ENCODE measurements around the gene ITPR3.

- TF ChIP-seq CTCF (IDR thresholded peaks at IDR 0.05 in 8 of 11, conservative IDR thresholded peaks at IDR 0.05 in 3 of 11) (no peak), POLR2AphosphoS5 (IDR thresholded peaks at IDR 0.05) (peak in 2 of 3 donors; percentile 54 to 64)
These were observed 3.7 kb downstream of the ITPR3 start for GRCh38 chr6:33624856-33625255.

All from spleen (tissue), 7 donors.